ENCODE results near the gene HNRNPA1L2.
A peak's percentile ranks its signal among the peaks of the same experiment; 100 is the strongest.
"Not testable (repeated sequence)": the region's sequence is repeated elsewhere in the genome, so short reads cannot be mapped to it uniquely, and the experiment has no call there.

Gene HNRNPA1L2

GRCh38 chr13:52642131-52642530 lies at the start of gene HNRNPA1L2:
Gene HNRNPA1L2 (plus strand): TSS chr13:52642431. CDS start chr13:52642493, 62 bp downstream.
- H3K4me3 ChIP-seq (ENCODE audit: low read depth, low read length), result no peak within 1 kb of the TSS
- DNase-seq (ENCODE audit: low read depth, low spot score), result no peak
- TF ChIP-seq CTCF (IDR thresholded peaks at IDR 0.05; ENCODE audit: low read depth, low read length), result no peak
- in situ Hi-C loops (cut with HindIII; ENCODE audit: low sequenced_read_pairs), result no loop called here

- in situ Hi-C loops (cut with HindIII; ENCODE audit: low sequenced_read_pairs); H3K4me3 ChIP-seq (ENCODE audit: low read depth, low read length); DNase-seq (ENCODE audit: low read depth, low spot score): not testable (repeated sequence)
Observed at GRCh38 chr13:52593175-52593574, 49.1 kb upstream of the HNRNPA1L2 start.

DNA sequence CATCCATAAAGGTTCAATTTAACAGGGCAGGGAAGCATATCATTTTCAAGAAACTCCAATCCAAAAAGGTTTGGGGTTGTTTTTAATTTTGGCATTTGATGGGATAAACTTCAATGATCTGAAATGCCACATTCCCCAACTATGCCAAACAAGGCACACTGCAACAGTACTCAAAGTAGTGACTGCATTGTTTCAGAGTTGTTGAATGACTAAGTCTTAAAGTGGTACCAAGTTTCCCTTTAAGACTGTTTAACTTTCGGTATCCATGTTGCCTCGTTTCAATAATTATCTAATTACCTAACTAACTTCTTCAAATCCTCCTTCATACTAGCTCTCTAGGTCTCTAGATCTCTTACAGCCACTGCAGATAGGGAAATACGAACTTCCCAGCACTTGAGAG lies 48.4 kb upstream of the HNRNPA1L2 start:
- H3K4me3 ChIP-seq (ENCODE audit: low read depth, low read length); DNase-seq (ENCODE audit: low read depth, low spot score); in situ Hi-C loops (cut with HindIII; ENCODE audit: low sequenced_read_pairs): not testable (repeated sequence)

DNA sequence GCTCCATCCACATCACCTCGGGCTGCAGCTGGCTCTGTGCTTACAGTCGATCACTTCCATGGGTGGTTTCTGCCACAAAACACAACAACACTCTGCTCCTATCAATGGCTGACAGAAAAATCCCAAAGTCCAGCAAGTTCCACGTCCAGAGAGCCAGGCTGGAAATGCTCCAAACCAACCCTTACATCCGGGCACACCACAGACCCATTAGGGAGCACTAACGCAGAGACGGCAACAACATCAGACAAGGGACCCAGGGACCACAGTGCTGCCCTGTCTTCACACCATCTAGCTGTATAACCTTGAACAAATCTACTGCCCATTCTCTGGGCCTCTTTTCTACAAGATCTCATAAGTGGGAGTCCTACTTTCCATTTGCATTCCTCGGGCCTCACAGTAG lies 47.9 kb upstream of the HNRNPA1L2 start:
- H3K4me3 ChIP-seq (ENCODE audit: low read depth, low read length); DNase-seq (ENCODE audit: low read depth, low spot score); in situ Hi-C loops (cut with HindIII; ENCODE audit: low sequenced_read_pairs): not testable (repeated sequence)

DNA sequence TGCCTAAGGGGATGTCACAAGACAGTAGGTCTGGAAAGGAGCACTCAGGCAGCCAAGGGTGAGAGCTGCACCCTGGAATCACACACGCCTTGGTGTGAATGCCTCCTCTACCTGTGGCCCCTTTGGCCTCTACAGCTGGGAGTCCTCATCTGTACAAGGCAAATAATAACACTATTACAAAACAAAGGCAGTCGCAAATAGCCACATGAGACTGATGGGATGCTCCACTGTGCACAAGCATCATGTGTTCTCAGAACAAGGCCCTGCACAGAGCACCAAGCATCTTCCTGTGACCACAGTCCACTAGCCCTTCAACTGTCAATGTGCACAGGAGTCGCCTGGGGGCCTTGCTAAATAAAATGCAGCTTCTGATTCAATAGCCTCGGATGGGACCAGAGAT lies 44.6 kb upstream of the HNRNPA1L2 start:
- in situ Hi-C loops (cut with HindIII; ENCODE audit: low sequenced_read_pairs), result no loop called here
- DNase-seq (ENCODE audit: low read depth, low spot score), result no peak
- TF ChIP-seq CTCF (IDR thresholded peaks at IDR 0.05; ENCODE audit: low read depth, low read length), result no peak
- H3K4me3 ChIP-seq (ENCODE audit: low read depth, low read length), result no peak overlapping the region

DNA sequence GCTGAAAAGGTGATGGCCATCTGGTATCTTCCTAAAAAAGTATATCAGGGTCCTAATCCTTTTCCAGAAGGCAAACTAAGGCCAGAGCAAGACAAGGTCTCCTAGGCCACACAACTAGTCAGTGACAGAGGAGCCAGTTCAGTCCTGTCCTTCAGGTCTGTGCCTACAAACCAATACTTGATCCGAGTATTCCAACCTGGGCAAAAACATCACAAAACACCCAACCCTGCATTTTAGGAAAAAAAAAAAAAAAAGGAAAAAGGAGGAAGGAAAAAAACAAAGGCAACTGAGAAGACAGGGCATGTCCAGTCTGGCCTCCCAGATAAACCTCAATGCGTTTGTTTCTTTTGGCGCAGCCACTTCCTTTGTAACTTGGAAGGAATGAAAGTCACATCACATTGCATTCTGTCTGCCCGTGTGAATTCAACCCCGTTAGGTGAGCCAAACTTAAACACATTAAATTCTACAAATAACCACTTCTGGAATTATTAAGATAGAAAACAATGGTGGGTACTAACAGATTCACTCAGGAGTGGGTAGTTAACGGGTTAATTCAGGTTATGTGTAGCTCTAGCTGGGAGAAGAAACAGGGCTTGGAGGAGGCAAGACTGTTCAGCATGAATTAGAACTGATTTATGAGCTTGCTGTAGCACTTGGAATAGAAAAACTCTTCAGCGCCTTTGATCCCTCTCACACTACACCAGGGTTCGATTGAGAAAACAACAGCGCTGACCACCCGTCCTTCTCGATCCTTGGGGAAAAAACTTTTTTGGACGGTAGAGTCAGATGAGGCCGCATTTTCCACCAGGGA lies 43.0 kb upstream of the HNRNPA1L2 start:
- in situ Hi-C loops (cut with HindIII; ENCODE audit: low sequenced_read_pairs), result no loop called here
- TF ChIP-seq CTCF (IDR thresholded peaks at IDR 0.05; ENCODE audit: low read depth, low read length), result no peak
- DNase-seq (ENCODE audit: low read depth, low spot score), result peak; percentile 82
- H3K4me3 ChIP-seq (ENCODE audit: low read depth, low read length), result peak overlapping the region; percentile 45

DNA sequence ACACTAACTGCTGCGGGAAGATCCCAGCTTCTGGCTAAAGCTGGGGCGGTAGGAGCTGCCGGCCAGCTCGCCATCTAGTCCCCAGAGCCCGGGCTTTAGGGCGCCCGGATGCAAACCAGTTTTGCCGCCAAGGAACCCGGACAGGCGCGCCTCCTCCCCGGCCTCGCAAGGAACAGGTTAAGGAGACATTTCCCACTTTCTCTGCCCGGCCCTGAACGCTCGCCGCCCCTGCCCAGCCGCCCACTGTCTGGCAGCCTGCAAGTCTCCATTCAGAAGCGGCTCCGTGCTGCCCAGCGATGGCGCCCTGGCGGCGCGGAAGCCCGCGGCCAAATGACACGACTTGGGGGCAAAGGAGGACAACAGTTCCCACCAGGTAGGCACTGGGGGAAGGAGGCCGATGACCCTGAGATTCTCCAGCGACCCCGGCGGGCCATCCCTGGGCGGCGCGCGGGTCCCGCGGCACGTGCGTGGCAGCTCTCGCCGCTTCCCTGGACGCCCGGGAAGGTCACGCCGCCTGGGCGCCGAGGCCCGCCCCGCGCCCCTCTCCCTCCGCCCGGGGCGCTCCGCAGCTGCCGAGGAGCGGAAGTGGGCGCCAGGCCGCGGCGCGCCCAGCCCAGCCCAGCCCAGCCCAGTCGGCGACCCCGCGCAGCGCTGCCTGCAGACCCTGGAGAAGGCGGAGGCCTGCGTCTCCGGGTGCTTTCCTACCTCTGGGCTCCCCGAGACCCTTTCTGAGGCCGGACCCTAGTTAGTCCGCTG lies 42.2 kb upstream of the HNRNPA1L2 start:
- TF ChIP-seq CTCF (IDR thresholded peaks at IDR 0.05; ENCODE audit: low read depth, low read length), result no peak
- in situ Hi-C loops (cut with HindIII; ENCODE audit: low sequenced_read_pairs), result no loop called here
- DNase-seq (ENCODE audit: low read depth, low spot score), result peak; percentile 33
- H3K4me3 ChIP-seq (ENCODE audit: low read depth, low read length), result peak overlapping the region; percentile 45

- no peak for TF ChIP-seq CTCF (IDR thresholded peaks at IDR 0.05; ENCODE audit: low read depth, low read length)
- in situ Hi-C loops (cut with HindIII; ENCODE audit: low sequenced_read_pairs), result no loop called here
- H3K4me3 ChIP-seq (ENCODE audit: low read depth, low read length), result peak overlapping the region; percentile 45
- DNase-seq (ENCODE audit: low read depth, low spot score), result peak; percentile 44
Observed at GRCh38 chr13:52600666-52601065, 41.6 kb upstream of the HNRNPA1L2 start.

DNA sequence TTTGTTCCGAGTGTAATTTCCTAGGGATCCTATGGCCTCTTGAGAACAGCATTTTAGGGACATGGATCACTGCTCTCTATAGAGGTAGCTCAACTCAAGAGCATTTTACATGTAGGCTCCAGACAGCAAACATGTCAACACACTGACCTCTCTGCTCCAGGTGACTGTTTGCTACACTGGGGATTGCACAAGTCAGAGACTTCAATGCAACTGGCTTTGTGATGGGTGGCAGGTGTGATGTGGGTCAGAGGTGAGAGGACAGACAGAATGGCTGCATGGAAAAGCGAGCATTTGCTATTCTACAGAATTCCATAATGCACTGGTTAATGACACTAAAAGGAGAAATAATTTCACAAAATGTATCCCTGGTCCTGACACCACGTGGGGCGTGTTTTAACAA lies 38.9 kb upstream of the HNRNPA1L2 start:
- in situ Hi-C loops (cut with HindIII; ENCODE audit: low sequenced_read_pairs); H3K4me3 ChIP-seq (ENCODE audit: low read depth, low read length); DNase-seq (ENCODE audit: low read depth, low spot score): not testable (repeated sequence)

DNA sequence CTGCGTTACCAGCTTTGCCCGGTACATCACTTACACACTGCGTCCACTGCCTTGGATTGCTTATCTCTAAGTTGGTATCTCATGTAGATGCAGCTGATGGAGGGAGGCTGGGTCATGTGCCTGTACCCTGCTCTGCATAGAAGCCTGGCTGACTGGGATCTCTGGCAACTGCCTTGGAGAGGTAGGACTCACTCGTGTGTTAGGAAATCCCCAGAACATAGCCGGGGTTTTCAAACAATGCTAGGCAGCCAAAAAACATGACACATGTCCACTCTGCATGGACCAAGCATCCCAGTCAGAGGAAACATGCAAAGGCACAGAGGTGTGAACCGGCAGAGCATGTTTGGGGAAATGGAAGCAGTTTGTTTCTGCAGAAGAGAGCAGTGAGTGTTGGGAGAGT lies 36.1 kb upstream of the HNRNPA1L2 start:
- in situ Hi-C loops (cut with HindIII; ENCODE audit: low sequenced_read_pairs); DNase-seq (ENCODE audit: low read depth, low spot score); H3K4me3 ChIP-seq (ENCODE audit: low read depth, low read length): not testable (repeated sequence)

GRCh38 chr13:52606795-52607194 lies 35.4 kb upstream of the HNRNPA1L2 start:
- H3K4me3 ChIP-seq (ENCODE audit: low read depth, low read length); in situ Hi-C loops (cut with HindIII; ENCODE audit: low sequenced_read_pairs); DNase-seq (ENCODE audit: low read depth, low spot score): not testable (repeated sequence)

Measured in astrocyte of the spinal cord (primary cell).